ENCODE results near the gene FNDC3B. TPM values are rescaled to one million over a fixed set of nuclear protein-coding genes. Genes with fewer than 3 reads are reported as not detected.
A peak's percentile ranks its signal among the peaks of the same experiment; 100 is the strongest.

The FNDC3B gene
- total and polyA plus RNA-seq, 9 of the 15 experiments (the other 6 are each of a cell fraction or from before 2014, with no cell fraction given) = 7.0 to 35.8 (median 16.2) TPM

- no peak for TF ChIP-seq ARID3A (IDR thresholded peaks at IDR 0.05; ENCODE audit: borderline replicate concordance, low read depth, low read length)
- TF ChIP-seq ZNF584 (CRISPR knock-in tag; IDR thresholded peaks at IDR 0.05; ENCODE audit: low read depth) = no peak
- TF ChIP-seq TOE1 (IDR thresholded peaks at IDR 0.05; ENCODE audit: borderline replicate concordance) = no peak
- TF ChIP-seq TOE1 (CRISPR knock-in tag; IDR thresholded peaks at IDR 0.05; ENCODE audit: borderline replicate concordance, low read depth) = no peak
- no peak for TF ChIP-seq ZNF707 (CRISPR knock-in tag; conservative IDR thresholded peaks at IDR 0.05)
- TF ChIP-seq ZFP1 (CRISPR knock-in tag; IDR thresholded peaks at IDR 0.05) = no peak
- TF ChIP-seq MAFF (IDR thresholded peaks at IDR 0.05; ENCODE audit: low read length) = no peak
- TF ChIP-seq MXI1 (IDR thresholded peaks at IDR 0.05; ENCODE audit: low read depth, low read length) = no peak
- no peak for TF ChIP-seq HMGXB4 (CRISPR knock-in tag; IDR thresholded peaks at IDR 0.05)
- TF ChIP-seq ZNF143 (CRISPR knock-in tag; IDR thresholded peaks at IDR 0.05) = no peak
- TF ChIP-seq CBFB (CRISPR knock-in tag; IDR thresholded peaks at IDR 0.05) = no peak
- no peak for TF ChIP-seq ZFP91 (CRISPR knock-in tag; IDR thresholded peaks at IDR 0.05)
- no peak for TF ChIP-seq SMAD1 (IDR thresholded peaks at IDR 0.05; ENCODE audit: low read depth, low read length, partially characterized antibody)
- TF ChIP-seq RBFOX2 (IDR thresholded peaks at IDR 0.05; ENCODE audit: low read depth, low read length) = peak; percentile 88
- no peak for TF ChIP-seq SMARCE1 (IDR thresholded peaks at IDR 0.05)
- TF ChIP-seq NR4A1 (CRISPR knock-in tag; IDR thresholded peaks at IDR 0.05) = no peak
- TF ChIP-seq NR4A1 (tag; IDR thresholded peaks at IDR 0.05) = no peak
- no peak for TF ChIP-seq HCFC1 (IDR thresholded peaks at IDR 0.05; ENCODE audit: low read depth, low read length)
- TF ChIP-seq SMARCA5 (IDR thresholded peaks at IDR 0.05) = no peak
- peak; percentile 29; the same call in 1 of the 2 replicates for TF ChIP-seq TEAD4 (IDR thresholded peaks at IDR 0.05; ENCODE audit: low read length)
- TF ChIP-seq TEAD4 (CRISPR knock-in tag; IDR thresholded peaks at IDR 0.05; ENCODE audit: borderline replicate concordance) = no peak
- no peak for TF ChIP-seq ZNF354B (CRISPR knock-in tag; IDR thresholded peaks at IDR 0.05)
- peak; percentile 33; the same call in 1 of the 2 replicates for TF ChIP-seq ATF7 (IDR thresholded peaks at IDR 0.05)
- no peak for TF ChIP-seq ARNT (IDR thresholded peaks at IDR 0.05)
- TF ChIP-seq TGIF2 (CRISPR knock-in tag; IDR thresholded peaks at IDR 0.05) = peak; percentile 85; the same call in 1 of the 2 replicates
- no peak for TF ChIP-seq FOXK1 (CRISPR knock-in tag; IDR thresholded peaks at IDR 0.05; ENCODE audit: borderline replicate concordance)
Measured at GRCh38 chr3:172040078-172040980, 951 bp downstream of the FNDC3B start (continued).
